Endothelial cell of umbilical vein (primary cell): Measurements from ENCODE around the gene CTSV.
"Not testable (repeated sequence)": the region's sequence is repeated elsewhere in the genome, so short reads cannot be mapped to it uniquely, and the experiment has no call there.

Source experiments
- EZH2 ChIP-seq: IDR thresholded peaks from 2 replicates; pipeline ENCODE4 v1.6.1; 2012; ENCODE audit warnings: borderline replicate concordance, low read depth, mild to moderate bottlenecking, moderate library complexity, low read length, inconsistent platforms; ENCODE audit not compliant: severe bottlenecking
- POLR2A ChIP-seq: IDR thresholded peaks from 2 replicates; pipeline ENCODE4 v1.6.1; 2012; ENCODE audit warnings: low read depth, mild to moderate bottlenecking, control low read depth, low read length
- POLR2AphosphoS5 ChIP-seq: IDR thresholded peaks from 2 replicates; pipeline ENCODE4 v1.6.1; 2012; ENCODE audit warnings: low read depth, mild to moderate bottlenecking, control low read depth, low read length, moderate library complexity; ENCODE audit not compliant: insufficient read depth
- TF ChIP-seq, protein P1 (sequence below), 2 donors: IDR thresholded peaks; 1 replicate in 1 of 2; 2 replicates in 1 of 2; pipeline ENCODE4 v1.5.1; 2011; ENCODE audit warnings: low read length in 2 of 2, mild to moderate bottlenecking in 2 of 2, moderate library complexity in 2 of 2, control low read depth in 1 of 2, inconsistent platforms in 1 of 2, low read depth in 1 of 2; ENCODE audit not compliant: insufficient read depth in 1 of 2; ENCODE audit errors: extremely low read depth in 1 of 2
- TF ChIP-seq, protein P2 (sequence below): IDR thresholded peaks from 2 replicates; pipeline ENCODE4 v1.6.1; 2011; ENCODE audit not compliant: insufficient read depth, insufficient read length

DNA sequence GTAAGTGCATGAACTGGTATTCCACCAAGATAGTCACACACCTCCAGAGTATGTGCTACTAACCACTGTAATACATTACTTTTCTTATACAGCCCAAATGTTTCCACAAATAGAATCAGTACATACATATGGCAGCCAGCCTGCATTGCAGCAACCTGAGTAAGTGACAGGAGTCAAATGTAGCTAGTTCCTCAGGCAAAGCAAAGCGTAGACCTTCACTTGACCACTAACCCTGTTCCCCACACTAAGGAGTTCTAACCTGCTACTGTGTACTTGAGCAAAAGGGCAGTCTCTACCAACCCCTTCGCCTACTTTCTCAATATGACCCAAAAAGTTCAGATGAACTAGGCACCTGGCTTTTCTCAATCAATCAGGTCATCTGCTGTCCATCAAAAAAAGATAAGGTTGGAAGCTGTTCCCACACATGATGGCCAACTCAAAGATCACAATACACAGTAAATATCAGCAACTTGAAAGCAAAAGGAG is 44.4 kb downstream of the CTSV start:
- TF ChIP-seq, protein P1, sequence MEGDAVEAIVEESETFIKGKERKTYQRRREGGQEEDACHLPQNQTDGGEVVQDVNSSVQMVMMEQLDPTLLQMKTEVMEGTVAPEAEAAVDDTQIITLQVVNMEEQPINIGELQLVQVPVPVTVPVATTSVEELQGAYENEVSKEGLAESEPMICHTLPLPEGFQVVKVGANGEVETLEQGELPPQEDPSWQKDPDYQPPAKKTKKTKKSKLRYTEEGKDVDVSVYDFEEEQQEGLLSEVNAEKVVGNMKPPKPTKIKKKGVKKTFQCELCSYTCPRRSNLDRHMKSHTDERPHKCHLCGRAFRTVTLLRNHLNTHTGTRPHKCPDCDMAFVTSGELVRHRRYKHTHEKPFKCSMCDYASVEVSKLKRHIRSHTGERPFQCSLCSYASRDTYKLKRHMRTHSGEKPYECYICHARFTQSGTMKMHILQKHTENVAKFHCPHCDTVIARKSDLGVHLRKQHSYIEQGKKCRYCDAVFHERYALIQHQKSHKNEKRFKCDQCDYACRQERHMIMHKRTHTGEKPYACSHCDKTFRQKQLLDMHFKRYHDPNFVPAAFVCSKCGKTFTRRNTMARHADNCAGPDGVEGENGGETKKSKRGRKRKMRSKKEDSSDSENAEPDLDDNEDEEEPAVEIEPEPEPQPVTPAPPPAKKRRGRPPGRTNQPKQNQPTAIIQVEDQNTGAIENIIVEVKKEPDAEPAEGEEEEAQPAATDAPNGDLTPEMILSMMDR (IDR thresholded peaks at IDR 0.05; ENCODE audit: extremely low read depth in 1 of 2, insufficient read depth in 1 of 2, low read depth in 1 of 2, low read length in 2 of 2) = not testable (repeated sequence)
- TF ChIP-seq EZH2, POLR2A, POLR2AphosphoS5: not testable (repeated sequence)
- TF ChIP-seq, protein P2, sequence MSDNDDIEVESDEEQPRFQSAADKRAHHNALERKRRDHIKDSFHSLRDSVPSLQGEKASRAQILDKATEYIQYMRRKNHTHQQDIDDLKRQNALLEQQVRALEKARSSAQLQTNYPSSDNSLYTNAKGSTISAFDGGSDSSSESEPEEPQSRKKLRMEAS = not testable (repeated sequence)
